GM18909 (cell line): ENCODE data around the gene ABCA1.

Source experiments
- ATAC-seq: cut with Tn5 transposase; IDR thresholded peaks from one replicate; pipeline ENCODE4 v1.9.1; 2021; ENCODE audit warnings: mild to moderate bottlenecking; ENCODE audit not compliant: unreplicated experiment, poor library complexity

The ABCA1 gene

DNA sequence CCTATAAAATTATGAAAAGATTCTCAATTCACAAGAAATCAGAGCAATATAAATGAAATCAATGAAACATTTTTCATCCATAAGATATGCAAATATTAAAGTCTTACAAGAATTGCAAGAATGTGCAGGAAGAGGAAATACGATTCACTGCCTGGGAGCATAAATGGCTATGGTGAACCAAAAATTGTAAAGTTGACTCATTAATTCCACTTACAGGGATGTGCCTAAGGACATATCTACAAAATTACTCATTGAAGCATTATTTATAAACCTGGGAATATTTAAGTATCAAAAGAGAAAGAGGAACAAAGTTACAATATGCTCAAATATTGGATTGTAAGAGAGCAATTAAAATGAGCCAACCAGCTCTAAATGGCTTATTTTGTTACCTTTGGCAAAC lies 187.3 kb downstream of the ABCA1 start:
- ATAC-seq, result no peak

GRCh38 chr9:104738452-104738851 lies 189.5 kb downstream of the ABCA1 start:
- no peak for ATAC-seq
